AG09309 (cell line): ENCODE results near the gene STC2.

Experiments used
- DNase-seq: peaks from one replicate; pipeline ENCODE4 v3.0.0-alpha.2; 2010; ENCODE audit warnings: low read depth
- H3K4me3 ChIP-seq: 2 replicates; pipeline ENCODE4 v1.5.1; 2011; ENCODE audit warnings: mild to moderate bottlenecking, low read depth, low read length, moderate library complexity; ENCODE audit not compliant: control insufficient read depth
- CTCF ChIP-seq: IDR thresholded peaks from 2 replicates; pipeline ENCODE4 v1.5.1; 2011; ENCODE audit warnings: mild to moderate bottlenecking, low read depth, low read length, inconsistent platforms; ENCODE audit not compliant: insufficient read depth, control insufficient read depth; ENCODE audit errors: missing control alignments

Gene STC2

DNA sequence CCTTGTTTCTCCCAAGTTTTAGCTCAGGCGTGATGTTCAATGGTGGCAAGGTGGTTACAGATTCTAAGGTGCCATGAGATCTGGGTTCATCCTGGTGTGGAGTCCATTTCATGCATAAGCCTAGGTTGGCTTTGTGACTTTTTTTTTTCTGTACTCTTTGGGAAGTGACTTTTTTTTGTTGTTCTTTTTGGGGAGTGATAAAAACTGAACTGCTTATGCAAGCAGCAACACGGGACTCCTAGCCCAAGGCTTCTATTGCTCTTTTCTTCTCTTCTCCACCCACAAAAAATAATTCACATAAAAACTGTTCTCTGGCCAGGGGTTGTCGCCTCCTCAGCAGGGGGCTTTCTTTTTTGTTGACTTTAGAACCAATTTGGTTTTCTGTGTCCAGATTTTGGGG, 15.4 kb downstream of the STC2 start:
- no peak for TF ChIP-seq CTCF
- DNase-seq: no peak
- no peak overlapping the region for H3K4me3 ChIP-seq

DNA sequence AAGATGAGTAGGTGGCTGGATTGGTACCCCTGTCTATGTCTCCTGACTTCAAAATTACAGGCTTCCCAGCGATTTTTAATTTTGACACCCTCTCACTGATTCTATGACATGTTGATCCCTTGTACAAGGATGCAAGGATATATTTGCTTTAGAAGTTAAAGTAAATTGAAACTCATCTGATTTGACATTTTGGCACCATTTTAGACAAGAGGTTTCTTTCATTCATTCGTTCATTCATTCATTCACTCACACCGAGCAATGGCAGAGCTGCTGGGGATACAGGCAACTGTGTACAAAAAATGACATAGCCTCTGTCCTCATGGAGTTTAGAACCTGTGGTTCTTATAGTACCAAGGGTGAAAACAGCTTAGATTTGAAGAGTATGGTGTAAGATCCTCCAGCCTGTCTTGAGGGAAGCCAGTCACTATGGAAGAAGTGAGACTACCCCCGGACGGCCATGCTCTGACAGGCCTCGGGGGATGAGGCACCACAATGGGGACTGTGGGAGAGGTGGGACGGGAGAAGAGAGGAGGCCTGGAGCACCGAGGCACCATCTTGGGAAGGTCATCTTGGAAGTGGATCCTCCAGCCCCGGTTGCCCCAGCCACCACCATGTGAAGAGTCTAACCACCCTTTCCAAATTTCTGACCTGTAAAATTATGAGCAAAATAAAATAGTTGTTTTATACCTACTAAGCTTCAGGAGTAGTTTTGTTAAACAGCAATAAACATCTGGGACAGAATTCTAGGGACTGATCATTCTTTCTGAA, 16.2 kb downstream of the STC2 start:
- no peak overlapping the region for H3K4me3 ChIP-seq
- DNase-seq: no peak
- TF ChIP-seq CTCF: no peak

DNA sequence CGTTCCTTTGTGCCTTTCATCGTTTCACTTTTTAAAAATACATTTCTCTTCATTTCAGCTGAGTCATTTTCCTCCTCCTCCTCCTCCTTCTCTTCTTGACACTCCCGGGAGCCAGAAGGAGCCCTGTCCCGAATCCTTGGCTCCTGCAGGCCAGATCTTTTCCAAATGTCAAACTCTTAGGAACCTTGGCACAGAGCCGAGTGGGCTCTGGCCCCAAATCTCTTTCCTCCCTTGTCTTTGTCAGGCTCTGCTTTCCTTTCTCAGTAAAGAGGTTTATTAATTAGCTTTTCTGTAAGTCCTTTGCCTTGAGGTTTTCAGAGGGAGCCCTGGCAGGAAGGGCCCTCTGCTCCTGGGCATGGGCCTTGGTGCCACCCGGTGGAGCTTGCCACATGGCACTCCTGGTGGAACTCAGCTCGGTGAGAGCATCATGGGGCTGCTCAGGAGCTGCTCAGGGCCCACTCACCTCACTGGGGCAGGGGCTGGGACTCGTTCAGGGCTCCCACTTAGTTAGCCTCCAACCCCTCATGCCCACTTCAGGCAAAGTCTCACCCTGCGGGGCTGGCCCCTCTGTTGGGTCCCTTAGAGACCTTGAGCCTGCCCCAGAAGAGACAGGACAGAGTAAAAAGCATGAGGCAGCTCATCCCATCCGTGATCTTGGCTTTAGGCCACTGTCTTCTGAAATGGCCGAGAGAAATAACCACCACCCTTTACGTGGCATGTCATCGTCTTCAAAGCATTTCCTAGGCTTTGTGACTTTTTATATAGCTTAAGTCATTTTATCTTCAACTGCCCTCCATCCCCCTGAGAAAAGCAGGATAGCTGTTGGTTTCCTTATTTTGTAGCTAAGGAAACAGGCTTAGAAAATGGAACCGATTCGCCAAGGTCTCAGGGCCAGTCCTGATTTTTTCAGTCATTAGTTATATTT, 17.1 kb downstream of the STC2 start:
- no peak for DNase-seq
- TF ChIP-seq CTCF: no peak
- H3K4me3 ChIP-seq: no peak overlapping the region

- no peak for DNase-seq
- no peak for TF ChIP-seq CTCF
- no peak overlapping the region for H3K4me3 ChIP-seq
Observed at GRCh38 chr5:173310218-173310769, 17.9 kb downstream of the STC2 start.

DNA sequence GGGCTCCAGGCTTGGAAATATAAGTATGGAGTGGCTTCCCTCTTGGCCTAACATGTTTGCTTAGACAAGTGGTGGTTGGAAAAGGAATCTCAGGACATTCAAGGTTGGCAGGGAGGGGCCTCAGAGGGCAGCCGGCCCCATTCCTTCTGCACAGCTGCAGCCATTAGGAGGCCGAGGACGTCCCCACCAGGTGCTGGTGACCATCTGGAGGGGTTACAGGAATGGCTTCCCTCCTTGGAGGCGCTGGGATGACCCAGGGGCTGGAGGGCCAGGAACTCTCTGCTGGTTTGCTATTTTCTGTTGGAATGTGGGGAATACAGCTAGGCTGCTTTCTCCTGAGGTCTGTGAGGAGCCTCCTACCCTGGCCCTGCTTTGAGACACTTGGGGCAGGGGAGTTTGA, 18.5 kb downstream of the STC2 start:
- H3K4me3 ChIP-seq: no peak overlapping the region
- no peak for DNase-seq
- TF ChIP-seq CTCF: no peak

- DNase-seq: no peak
- no peak overlapping the region for H3K4me3 ChIP-seq
- TF ChIP-seq CTCF: no peak
Observed at GRCh38 chr5:173308226-173308625, 20.0 kb downstream of the STC2 start.
